ENCODE results near the gene DHX38.
"Not testable (repeated sequence)": the region's sequence is repeated elsewhere in the genome, so short reads cannot be mapped to it uniquely, and the experiment has no call there.

DHX38 gene

GRCh38 chr16:72093448-72094265, at the start of gene DHX38, which contains the start of gene TXNL4B:
Gene DHX38 (plus strand): TSS chr16:72093847. CDS start chr16:72096158, 2,311 bp downstream.
Gene TXNL4B (minus strand): TSS chr16:72093620. CDS start chr16:72090749, 2,871 bp downstream.
- DNase-seq: peak; percentile 98

GRCh38 chr16:72044296-72044695, 49.4 kb upstream of the DHX38 start:
- DNase-seq: no peak

- no peak for DNase-seq
These were observed 48.8 kb upstream of the DHX38 start for GRCh38 chr16:72044825-72045359.

GRCh38 chr16:72049110-72049509, 44.5 kb upstream of the DHX38 start:
- no peak for DNase-seq

- DNase-seq: no peak
These were observed 42.7 kb upstream of the DHX38 start for GRCh38 chr16:72050769-72051464.

GRCh38 chr16:72051818-72052217, 41.8 kb upstream of the DHX38 start:
- DNase-seq: no peak

GRCh38 chr16:72054254-72054847, 39.3 kb upstream of the DHX38 start, which contains the start of gene HP:
Gene HP (plus strand): TSS chr16:72054505. CDS start chr16:72054653, 148 bp downstream.
- not testable (repeated sequence) for DNase-seq

GRCh38 chr16:72055911-72056310, 37.7 kb upstream of the DHX38 start:
- no peak for DNase-seq

- not testable (repeated sequence) for DNase-seq
These were observed 36.3 kb upstream of the DHX38 start for GRCh38 chr16:72057313-72057712.

- not testable (repeated sequence) for DNase-seq
These were observed 34.6 kb upstream of the DHX38 start for GRCh38 chr16:72059060-72059459.

- no peak for DNase-seq
These were observed 33.2 kb upstream of the DHX38 start for GRCh38 chr16:72060405-72060804.

GRCh38 chr16:72061564-72061963, 32.1 kb upstream of the DHX38 start:
- DNase-seq: no peak

GRCh38 chr16:72064361-72064894, 29.2 kb upstream of the DHX38 start:
- DNase-seq: no peak

- peak; percentile 11 for DNase-seq
These were observed 26.9 kb upstream of the DHX38 start for GRCh38 chr16:72066747-72067146.

GRCh38 chr16:72068930-72069329, 24.7 kb upstream of the DHX38 start:
- DNase-seq: no peak

- DNase-seq: no peak
These were observed 20.9 kb upstream of the DHX38 start for GRCh38 chr16:72072514-72073342.

- DNase-seq: no peak
These were observed 20.0 kb upstream of the DHX38 start for GRCh38 chr16:72073560-72074230.

GRCh38 chr16:72075067-72075466, 18.6 kb upstream of the DHX38 start:
- DNase-seq: not testable (repeated sequence)

GRCh38 chr16:72076991-72077706, 16.5 kb upstream of the DHX38 start:
- DNase-seq: not testable (repeated sequence)

GRCh38 chr16:72083778-72084404, 9.8 kb upstream of the DHX38 start:
- no peak for DNase-seq
